Cardiac muscle cell (in vitro differentiated cells and primary cell): Measurements from ENCODE around the gene IQGAP2. TPM values are rescaled to one million over a fixed set of nuclear protein-coding genes. Genes with fewer than 3 reads are reported as not detected.

ENCODE experiments used
- DNase-seq, 2 donors: peaks; one replicate each; pipeline versions ENCODE4 v3.0.0 to v3.0.0-alpha.2; 2010 to 2017; ENCODE audit warnings: low read depth in 1 of 2, low spot score in 1 of 2
- H3K27ac ChIP-seq: fragments of 200-600 bp; sonication (generic); 2 replicates; pipeline ENCODE4 v1.5.1; 2016
- H3K27me3 ChIP-seq: fragments of 200-600 bp; sonication (generic); 2 replicates; pipeline ENCODE4 v1.6.0; 2016; ENCODE audit warnings: control low read depth
- H3K36me3 ChIP-seq: fragments of 200-600 bp; sonication (generic); 2 replicates; pipeline ENCODE4 v1.5.1; 2016; ENCODE audit warnings: control low read depth
- H3K4me1 ChIP-seq: fragments of 200-600 bp; sonication (generic); 2 replicates; pipeline ENCODE4 v1.8.1; 2017; ENCODE audit warnings: low read depth, mild to moderate bottlenecking, mixed run types
- H3K4me3 ChIP-seq: fragments of 200-600 bp; sonication (generic); 2 replicates; pipeline ENCODE4 v1.5.1; 2016; ENCODE audit warnings: mild to moderate bottlenecking
- H3K9me3 ChIP-seq: fragments of 200-600 bp; sonication (generic); 2 replicates; pipeline ENCODE4 v1.5.1; 2017; ENCODE audit warnings: low read depth, mild to moderate bottlenecking, control low read depth
- CTCF ChIP-seq: IDR thresholded peaks from 2 replicates; pipeline ENCODE4 v1.5.1; 2012; ENCODE audit warnings: low read depth, mild to moderate bottlenecking, low read length
- polyA plus RNA-seq: library from polyadenylated mRNA; unstranded; fragments of >200 nt; fragmentation: Nextera tagmentation; extraction: Ambion mirVana; gene quantifications from 2 replicates; pipeline ENCODE4 v1.2.1, GENCODE V29; 2016
- total RNA-seq: library from RNA; depleted of rRNA; stranded (reverse); fragments of >200 nt; gene quantifications from 2 replicates; pipeline ENCODE4 v1.2.3, GENCODE V29; 2016

Gene IQGAP2
- total and polyA plus RNA-seq, 2 experiments from 2014 or later, result 4.1 to 10.8 TPM

DNA sequence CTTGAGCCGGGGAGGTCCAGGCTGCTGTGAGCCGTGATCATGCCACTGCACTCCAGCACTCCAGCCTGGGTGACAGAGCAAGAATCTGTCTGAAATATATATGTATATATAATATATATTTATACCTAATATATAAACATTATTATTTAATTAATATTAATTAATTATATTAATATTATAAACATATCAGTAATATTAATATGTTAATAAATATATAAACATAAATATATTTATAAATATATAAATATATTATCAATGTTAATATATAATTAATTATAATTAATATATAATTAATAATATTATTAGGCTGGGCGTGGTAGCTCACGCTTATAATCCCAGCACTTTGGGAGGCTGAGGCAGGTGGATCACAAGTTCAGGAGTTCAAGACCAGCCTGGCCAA lies 354.0 kb downstream of the IQGAP2 start:
- DNase-seq, result no peak
- no peaks in the 10 kb centered on the region for H3K9me3 ChIP-seq
- no peaks in the 10 kb centered on the region for H3K27me3 ChIP-seq
- no peaks in the 10 kb centered on the region for H3K4me1 ChIP-seq
- no peak overlapping the region for H3K27ac ChIP-seq
- no peak for TF ChIP-seq CTCF
- H3K36me3 ChIP-seq, result no peaks in the 10 kb centered on the region
- no peak overlapping the region for H3K4me3 ChIP-seq

Other genes starting within 250 kb of the IQGAP2 start
- gene F2RL2, start 220.1 kb downstream of the IQGAP2 start, total RNA-seq, result 0.70 and 0.98 TPM in 2 replicates
- gene F2RL2, start 220.1 kb downstream of the IQGAP2 start, polyA plus RNA-seq, result 0.32 and 3.7 TPM in 2 replicates